Activated CD4-positive, alpha-beta T cell treated with anti-CD3 and anti-CD28 coated beads for 24 hours (primary cell): Measurements from ENCODE around the gene SYNGR2.
"Not testable (repeated sequence)": the region's sequence is repeated elsewhere in the genome, so short reads cannot be mapped to it uniquely, and the experiment has no call there.

Source experiments
- DNase-seq, 2 donors: peaks; one replicate each; pipeline ENCODE4 v3.0.0-alpha.2; 2020; ENCODE audit warnings: low read depth in 2 of 2

Gene SYNGR2

GRCh38 chr17:78171591-78172248 is 3.3 kb downstream of the SYNGR2 start:
- DNase-seq: not testable (repeated sequence)

- DNase-seq: no peak
Observed at GRCh38 chr17:78172249-78173051, 4.1 kb downstream of the SYNGR2 start.

- no peak for DNase-seq
Observed at GRCh38 chr17:78173097-78173715, 4.8 kb downstream of the SYNGR2 start.

GRCh38 chr17:78174346-78174869 is 6.0 kb downstream of the SYNGR2 start:
- DNase-seq: no peak

- DNase-seq: no peak
Observed at GRCh38 chr17:78174870-78175642, 6.7 kb downstream of the SYNGR2 start.

- no peak for DNase-seq
Observed at GRCh38 chr17:78175643-78175981, 7.2 kb downstream of the SYNGR2 start.

- DNase-seq: peak; percentile 62 to 70
Observed at GRCh38 chr17:78176548-78177025, 8.2 kb downstream of the SYNGR2 start.

GRCh38 chr17:78179372-78179771 is 11.0 kb downstream of the SYNGR2 start:
- DNase-seq: no peak

GRCh38 chr17:78180083-78180482 is 11.7 kb downstream of the SYNGR2 start:
- no peak for DNase-seq

GRCh38 chr17:78180508-78180907 is 12.1 kb downstream of the SYNGR2 start:
- no peak for DNase-seq

GRCh38 chr17:78182504-78182903 is 14.1 kb downstream of the SYNGR2 start:
- DNase-seq: no peak

GRCh38 chr17:78183916-78184315 is 15.5 kb downstream of the SYNGR2 start:
- no peak for DNase-seq

- DNase-seq: no peak
Observed at GRCh38 chr17:78184351-78184750, 16.0 kb downstream of the SYNGR2 start.

GRCh38 chr17:78184868-78185267 is 16.5 kb downstream of the SYNGR2 start:
- no peak for DNase-seq

- DNase-seq: no peak
Observed at GRCh38 chr17:78185981-78186691, 17.8 kb downstream of the SYNGR2 start.

GRCh38 chr17:78186692-78187595 is 18.6 kb downstream of the SYNGR2 start, which contains the start of the genes AFMID and TK1:
Gene AFMID, plus strand, starts transcription at chr17:78187362. Its CDS starts 9 bp downstream, at chr17:78187371.
Gene TK1, minus strand, starts transcription at chr17:78187052. Its CDS starts 58 bp downstream, at chr17:78186994.
- peak; percentile 80 to 96 for DNase-seq

GRCh38 chr17:78196716-78197115 is 28.3 kb downstream of the SYNGR2 start:
- no peak for DNase-seq

- no peak for DNase-seq
Observed at GRCh38 chr17:78197147-78197832, 28.9 kb downstream of the SYNGR2 start.

- DNase-seq: no peak
Observed at GRCh38 chr17:78200451-78200850, 32.1 kb downstream of the SYNGR2 start.
